Skeletal muscle satellite cell (primary cell): Measurements from ENCODE around the gene MYADM.

ENCODE experiments used
- H3K27me3 ChIP-seq: 2 replicates; pipeline ENCODE4 v1.7.0; 2013; ENCODE audit warnings: low read length; ENCODE audit not compliant: control insufficient read depth, insufficient read depth
- H3K36me3 ChIP-seq: 2 replicates; pipeline ENCODE4 v1.7.0; 2013; ENCODE audit warnings: mild to moderate bottlenecking, control low read depth, low read length; ENCODE audit not compliant: insufficient read depth
- H3K4me1 ChIP-seq: 2 replicates; pipeline ENCODE4 v1.7.0; 2013; ENCODE audit warnings: low read length; ENCODE audit not compliant: control insufficient read depth, insufficient read depth
- H3K4me2 ChIP-seq: 2 replicates; pipeline ENCODE4 v1.7.0; 2013; ENCODE audit warnings: mild to moderate bottlenecking, low read length
- H3K4me3 ChIP-seq: 2 replicates; pipeline ENCODE4 v1.7.0; 2013; ENCODE audit warnings: low read length
- H3K9ac ChIP-seq: 2 replicates; pipeline ENCODE4 v1.7.0; 2013; ENCODE audit warnings: mild to moderate bottlenecking, low read depth, low read length, moderate library complexity
- H3K9me3 ChIP-seq: replicated peaks from 2 replicates; pipeline ENCODE4 v1.7.0; 2013; ENCODE audit warnings: mild to moderate bottlenecking, control low read depth, low read length

The MYADM gene

GRCh38 chr19:53844849-53845246, 22.8 kb upstream of the MYADM start:
- Histone ChIP-seq H3K4me1 (peaks cover 18% of the 10 kb centered on the region), H3K9me3 (no peaks in the 10 kb centered on the region), H3K4me2 (no peak overlapping the region), H3K9ac (no peak overlapping the region), H3K4me3 (no peak overlapping the region), H3K36me3 (no peaks in the 10 kb centered on the region), H3K27me3 (no peaks in the 10 kb centered on the region)

- no peak overlapping the region for H3K4me3 ChIP-seq
- no peaks in the 10 kb centered on the region for H3K9me3 ChIP-seq
- no peak overlapping the region for H3K4me2 ChIP-seq
- no peaks in the 10 kb centered on the region for H3K27me3 ChIP-seq
- no peak overlapping the region for H3K9ac ChIP-seq
- H3K4me1 ChIP-seq: peaks cover 3% of the 10 kb centered on the region
- H3K36me3 ChIP-seq: no peaks in the 10 kb centered on the region
Observed at GRCh38 chr19:53847555-53847954, 20.1 kb upstream of the MYADM start.

GRCh38 chr19:53849237-53849676, 18.4 kb upstream of the MYADM start:
- Histone ChIP-seq H3K4me1 (no peaks in the 10 kb centered on the region), H3K9me3 (no peaks in the 10 kb centered on the region), H3K4me3 (no peak overlapping the region), H3K36me3 (no peaks in the 10 kb centered on the region), H3K27me3 (no peaks in the 10 kb centered on the region), H3K9ac (no peak overlapping the region), H3K4me2 (no peak overlapping the region)

GRCh38 chr19:53853707-53854106, 14.0 kb upstream of the MYADM start:
- H3K9ac ChIP-seq: no peak overlapping the region
- H3K4me3 ChIP-seq: no peak overlapping the region
- no peaks in the 10 kb centered on the region for H3K36me3 ChIP-seq
- no peak overlapping the region for H3K4me2 ChIP-seq
- no peaks in the 10 kb centered on the region for H3K27me3 ChIP-seq
- H3K4me1 ChIP-seq: no peaks in the 10 kb centered on the region
- H3K9me3 ChIP-seq: no peaks in the 10 kb centered on the region

GRCh38 chr19:53864308-53864836, 3.3 kb upstream of the MYADM start:
- H3K9me3 ChIP-seq: no peaks in the 10 kb centered on the region
- H3K36me3 ChIP-seq: no peaks in the 10 kb centered on the region
- H3K4me2 ChIP-seq: no peak overlapping the region
- H3K27me3 ChIP-seq: no peaks in the 10 kb centered on the region
- no peak overlapping the region for H3K4me3 ChIP-seq
- H3K4me1 ChIP-seq: peaks cover 25% of the 10 kb centered on the region
- no peak overlapping the region for H3K9ac ChIP-seq

GRCh38 chr19:53865523-53865917, 2.2 kb upstream of the MYADM start:
- Histone ChIP-seq H3K4me1 (peaks cover 25% of the 10 kb centered on the region), H3K36me3 (peaks cover 2% of the 10 kb centered on the region), H3K9me3 (no peaks in the 10 kb centered on the region), H3K27me3 (no peaks in the 10 kb centered on the region), H3K4me3 (peak overlapping the region; percentile 67), H3K4me2 (peak overlapping the region; percentile 88), H3K9ac (peak overlapping the region; percentile 96)

- Histone ChIP-seq H3K9ac (peak overlapping the region; percentile 96), H3K9me3 (no peaks in the 10 kb centered on the region), H3K4me1 (peaks cover 25% of the 10 kb centered on the region), H3K36me3 (peaks cover 5% of the 10 kb centered on the region), H3K27me3 (no peaks in the 10 kb centered on the region), H3K4me2 (peak overlapping the region; percentile 88), H3K4me3 (peak overlapping the region; percentile 67)
Observed at GRCh38 chr19:53865918-53866864, 1.5 kb upstream of the MYADM start.

- H3K9me3 ChIP-seq: no peaks in the 10 kb centered on the region
- H3K4me2 ChIP-seq: peak overlapping the region; percentile 88
- peak overlapping the region; percentile 96 for H3K9ac ChIP-seq
- H3K4me1 ChIP-seq: peaks cover 25% of the 10 kb centered on the region
- H3K4me3 ChIP-seq: peak overlapping the region; percentile 67
- H3K27me3 ChIP-seq: no peaks in the 10 kb centered on the region
- H3K36me3 ChIP-seq: peaks cover 5% of the 10 kb centered on the region
Observed at GRCh38 chr19:53866865-53867224, 838 bp upstream of the MYADM start.

GRCh38 chr19:53868091-53868891, 608 bp downstream of the MYADM start:
- Histone ChIP-seq H3K4me3 (peak overlapping the region; percentile 99), H3K9me3 (no peaks in the 10 kb centered on the region), H3K27me3 (no peaks in the 10 kb centered on the region), H3K36me3 (peaks cover 11% of the 10 kb centered on the region), H3K9ac (peak overlapping the region; percentile 100), H3K4me1 (peaks cover 25% of the 10 kb centered on the region), H3K4me2 (peak overlapping the region; percentile 81)

GRCh38 chr19:53868892-53869804, 1.5 kb downstream of the MYADM start:
- Histone ChIP-seq H3K9ac (peak overlapping the region; percentile 100), H3K4me3 (peak overlapping the region; percentile 99), H3K4me1 (peaks cover 25% of the 10 kb centered on the region), H3K9me3 (no peaks in the 10 kb centered on the region), H3K27me3 (no peaks in the 10 kb centered on the region), H3K4me2 (peak overlapping the region; percentile 81), H3K36me3 (peaks cover 19% of the 10 kb centered on the region)
